Transverse colon (tissue), 4 donors: ENCODE data around the gene RANBP3L. TPM values are rescaled to one million over a fixed set of nuclear protein-coding genes. Genes with fewer than 3 reads are reported as not detected.

Experiments used
- DNase-seq: peaks from one replicate; pipeline ENCODE4 v3.0.0-alpha.2; 2019
- H3K27ac ChIP-seq, 4 donors: fragments of 200-600 bp; sonication (generic); 2 replicates each; pipeline ENCODE4 v1.5.1; 2016 to 2018; ENCODE audit warnings: inconsistent platforms in 4 of 4
- H3K27me3 ChIP-seq: fragments of 200-600 bp; sonication (generic); 2 replicates; pipeline ENCODE4 v1.5.1; 2017; ENCODE audit warnings: inconsistent platforms
- H3K36me3 ChIP-seq, 4 donors: fragments of 200-600 bp; sonication (generic); 2 replicates each; pipeline ENCODE4 v1.5.1; 2017 to 2019; ENCODE audit warnings: inconsistent platforms in 4 of 4
- H3K4me1 ChIP-seq, 4 donors: fragments of 200-600 bp; sonication (generic); 2 replicates each; pipeline ENCODE4 v1.5.1; 2017 to 2020; ENCODE audit warnings: inconsistent platforms in 4 of 4
- H3K4me3 ChIP-seq, 4 donors: fragments of 200-600 bp; sonication (generic); 1 replicate in 1 of 4; 2 replicates in 3 of 4; pipeline versions ENCODE4 v1.5.1 to v1.6.1; 2017 to 2019; ENCODE audit warnings: inconsistent platforms in 4 of 4
- H3K9me3 ChIP-seq, 2 donors: fragments of 200-600 bp; sonication (generic); 2 replicates each; pipeline ENCODE4 v1.5.1; 2017 to 2019; ENCODE audit warnings: inconsistent platforms in 2 of 2
- CTCF ChIP-seq, 5 experiments: fragments of 200-600 bp in 3 of 5; fragments of 450-650 bp in 2 of 5; sonication (generic) in 3 of 5; IDR thresholded peaks; 1 replicate in 2 of 5; 2 replicates in 3 of 5; pipeline ENCODE4 v1.5.1; 2016 to 2017; ENCODE audit warnings: antibody characterized with exemption in 5 of 5, inconsistent platforms in 3 of 5, mild to moderate bottlenecking in 2 of 5, moderate library complexity in 1 of 5
- EP300 ChIP-seq: sonication (generic); formaldehyde crosslinking; IDR thresholded peaks from one replicate; pipeline ENCODE4 v1.6.1; 2017; ENCODE audit warnings: antibody characterized with exemption, low read depth
- POLR2A ChIP-seq: fragments of 450-650 bp; IDR thresholded peaks from one replicate; pipeline ENCODE4 v1.6.1; 2016; ENCODE audit warnings: antibody characterized with exemption, mild to moderate bottlenecking, moderate library complexity
- POLR2AphosphoS5 ChIP-seq, 3 donors: sonication (generic); formaldehyde crosslinking; IDR thresholded peaks; one replicate each; pipeline ENCODE4 v1.6.1; 2016; ENCODE audit warnings: antibody characterized with exemption in 3 of 3
- WGBS, 2 donors: methylation state at CpG; one replicate each; pipeline ENCODE4 v1.1.5; 2018; ENCODE audit warnings: low coverage in 1 of 2; 5-methylcytosine and 5-hydroxymethylcytosine counted together
- in situ Hi-C, 4 donors: fragments of 200-750 bp; cut with MboI; loops; one replicate each; pipeline versions ENCODE4 v1.15.0 to v1.15.1; 2017; ENCODE audit warnings: low sequenced_read_pairs in 3 of 4, low pct_ligation_motif_present in 1 of 4, low pct_unique_long_range_greater_than_20kb in 1 of 4
- intact Hi-C: fragments of 100-400 bp; cut with DNase I; formaldehyde crosslinking; loops from one replicate; pipeline ENCODE4 v1.15.1; 2023; ENCODE audit warnings: low total_unique reads
- total RNA-seq, 4 donors: library from RNA; depleted of rRNA; stranded (reverse); fragments of >200 nt; gene quantifications; one replicate each; pipeline ENCODE4 v1.1.0, GENCODE V29; 2016

RANBP3L gene
- total RNA-seq, 4 donors from 2014 or later, result 0.60 to 1.2 (median 0.96) TPM

- in situ Hi-C loops (no loop called here), intact Hi-C loops (no loop called here)
- no peaks in the 10 kb centered on the region for H3K9me3 ChIP-seq
- H3K4me3 ChIP-seq, result no peak overlapping the region
- 83 to 100% methylated on average over 1 of the region's 1 CpG for WGBS, 2 donors
- H3K4me1 ChIP-seq, result no peaks in the 10 kb centered on the region
- peaks cover 0 to 16% (median 3%) of the 10 kb centered on the region in 4 donors for H3K36me3 ChIP-seq
- no peak overlapping the region for H3K27ac ChIP-seq
- TF ChIP-seq CTCF (IDR thresholded peaks at IDR 0.05), result no peak
- TF ChIP-seq EP300, result no peak
- no peak for TF ChIP-seq POLR2AphosphoS5 (IDR thresholded peaks at IDR 0.05)
- no peak for TF ChIP-seq POLR2A
- no peaks in the 10 kb centered on the region for H3K27me3 ChIP-seq
- DNase-seq, result no peak
These were observed 84.1 kb downstream of the RANBP3L start for GRCh38 chr5:36217567-36217966.

GRCh38 chr5:36215910-36216309 lies 85.8 kb downstream of the RANBP3L start:
- no peaks in the 10 kb centered on the region for H3K9me3 ChIP-seq
- H3K4me3 ChIP-seq, result no peak overlapping the region
- DNase-seq, result no peak
- no peaks in the 10 kb centered on the region for H3K27me3 ChIP-seq
- H3K27ac ChIP-seq, result no peak overlapping the region
- 76 to 79% methylated on average over 2 of the region's 2 CpGs for WGBS, 2 donors
- intact Hi-C loops (no loop called here), in situ Hi-C loops (no loop called here)
- H3K36me3 ChIP-seq, result peaks cover 0 to 20% (median 6%) of the 10 kb centered on the region in 4 donors
- TF ChIP-seq POLR2AphosphoS5 (IDR thresholded peaks at IDR 0.05), result no peak
- TF ChIP-seq EP300, result no peak
- no peak for TF ChIP-seq CTCF (IDR thresholded peaks at IDR 0.05)
- no peak for TF ChIP-seq POLR2A
- H3K4me1 ChIP-seq, result no peaks in the 10 kb centered on the region

GRCh38 chr5:36214436-36214835 lies 87.3 kb downstream of the RANBP3L start:
- WGBS, 2 donors, result 83 to 96% methylated on average over 3 of the region's 3 CpGs
- Histone ChIP-seq H3K4me1 (no peaks in the 10 kb centered on the region), H3K27me3 (no peaks in the 10 kb centered on the region), H3K9me3 (no peaks in the 10 kb centered on the region), H3K27ac (no peak overlapping the region), H3K4me3 (no peak overlapping the region), H3K36me3 (peaks cover 0 to 22% (median 9%) of the 10 kb centered on the region in 4 donors)
- in situ Hi-C loops (no loop called here), intact Hi-C loops (no loop called here)
- TF ChIP-seq POLR2A (no peak), CTCF (IDR thresholded peaks at IDR 0.05) (no peak), POLR2AphosphoS5 (IDR thresholded peaks at IDR 0.05) (no peak), EP300 (no peak)
- no peak for DNase-seq

GRCh38 chr5:36209664-36210063 lies 92.0 kb downstream of the RANBP3L start:
- WGBS, 2 donors, result 93 to 96% methylated on average over 3 of the region's 3 CpGs
- TF ChIP-seq EP300, result no peak
- no peak for TF ChIP-seq CTCF (IDR thresholded peaks at IDR 0.05)
- no peak for TF ChIP-seq POLR2AphosphoS5 (IDR thresholded peaks at IDR 0.05)
- no peak for TF ChIP-seq POLR2A
- intact Hi-C loops, result no loop called here
- Histone ChIP-seq H3K27me3 (no peaks in the 10 kb centered on the region), H3K4me3 (no peak overlapping the region), H3K4me1 (no peaks in the 10 kb centered on the region), H3K9me3 (no peaks in the 10 kb centered on the region), H3K27ac (no peak overlapping the region), H3K36me3 (peaks cover 0 to 19% (median 7%) of the 10 kb centered on the region in 4 donors)
- DNase-seq, result no peak
- in situ Hi-C loops, result no loop called here
